GM12892 (cell line): ENCODE data around the gene EHBP1.

ENCODE experiments used
- POLR2A ChIP-seq: IDR thresholded peaks from 2 replicates; pipeline ENCODE4 v1.6.1; 2011; ENCODE audit warnings: low read depth, low read length, control low read depth
- TAF1 ChIP-seq: IDR thresholded peaks from 2 replicates; pipeline ENCODE4 v1.6.1; 2011; ENCODE audit warnings: low read depth, mild to moderate bottlenecking, control low read depth, low read length, borderline replicate concordance

DNA sequence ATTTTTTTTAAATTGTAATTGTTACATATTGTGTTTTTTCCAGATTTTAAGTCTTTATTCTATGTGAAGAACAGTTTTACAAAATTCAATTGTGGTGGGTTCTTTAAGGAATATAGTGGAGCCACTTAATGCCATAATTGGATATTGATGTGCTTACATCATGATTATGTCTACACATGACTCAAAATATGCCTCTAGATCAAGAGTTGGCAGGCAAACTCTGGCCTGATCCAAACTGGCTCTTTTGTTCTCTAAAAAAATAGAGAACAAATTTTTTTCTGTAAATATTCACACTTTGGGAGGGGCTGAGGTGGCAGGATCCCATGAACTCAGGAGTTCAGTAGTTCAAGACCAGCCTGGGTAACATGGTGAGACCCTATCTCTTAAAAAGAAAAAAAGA lies 8.3 kb downstream of the EHBP1 start:
- TF ChIP-seq POLR2A, result no peak
- no peak for TF ChIP-seq TAF1
